Measurements from ENCODE around the gene CSTPP1. TPM values are rescaled to one million over a fixed set of nuclear protein-coding genes. Genes with fewer than 3 reads are reported as not detected.

Gene CSTPP1
- total and polyA plus RNA-seq, 2 of the 4 experiments (the other 2 are of a cell fraction), result 22.0 to 35.7 TPM

DNA sequence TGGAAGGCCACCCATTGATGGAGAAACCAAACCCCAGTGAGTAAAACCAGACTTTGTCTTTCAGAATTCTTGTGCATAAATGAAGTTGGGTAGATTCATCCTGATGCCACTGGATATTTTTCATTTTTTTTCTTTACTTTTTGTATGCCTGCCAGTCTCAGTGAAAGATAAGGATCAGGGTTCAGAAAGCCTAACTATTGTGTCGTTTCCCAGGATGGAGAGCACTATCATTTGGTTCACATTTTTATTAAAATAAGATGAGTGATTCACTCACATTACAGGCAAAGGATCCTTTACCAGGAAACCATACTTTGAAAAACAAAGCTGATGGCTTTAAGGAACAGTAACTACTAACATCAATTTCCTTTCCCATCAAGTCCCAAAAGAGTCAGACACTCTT is 188.1 kb downstream of the CSTPP1 start:
- no CpG with 5 or more reads among the region's 1 CpG for WGBS, 2 experiments (ENCODE audit: extremely low coverage in 2 of 2, insufficient read length in 1 of 2)
- no peak overlapping the region for H2BK120ac ChIP-seq (ENCODE audit: low read depth, low read length)
- no peak overlapping the region for H2AFZ ChIP-seq (replicated peaks; ENCODE audit: low read length, poor library complexity)
- H3K56ac ChIP-seq (ENCODE audit: extremely low read depth, insufficient read depth, low read length), result no peak overlapping the region
- H3K9me1 ChIP-seq (ENCODE audit: insufficient read depth, low read length), result no peaks in the 10 kb centered on the region; the same call in 1 of the 2 replicates
- H3K27ac ChIP-seq (ENCODE audit: insufficient read depth, low read length), result no peak overlapping the region
- H2BK15ac ChIP-seq (ENCODE audit: low read depth, low read length), result no peak overlapping the region
- POLR2A ChIA-PET (ENCODE audit: unreplicated experiment), result no interaction called here
- H4K8ac ChIP-seq (ENCODE audit: low read depth in 2 of 2, low read length in 2 of 2), result no peak overlapping the region
- DNase-seq, result no peak
- H3K9me3 ChIP-seq (ENCODE audit: control insufficient read depth, insufficient read depth, low read length), result no peaks in the 10 kb centered on the region
- no peaks in the 10 kb centered on the region; a peak in 1 of 4 replicates for H3K79me1 ChIP-seq (ENCODE audit: low read depth in 1 of 2, low read length in 2 of 2)
- no peaks in the 10 kb centered on the region; the same call in 1 of the 2 replicates for H4K20me1 ChIP-seq (ENCODE audit: insufficient read depth, low read length)
- TF ChIP-seq MXI1 (IDR thresholded peaks at IDR 0.05; ENCODE audit: borderline replicate concordance, low read depth, low read length) (no peak), FOS (IDR thresholded peaks at IDR 0.05; ENCODE audit: low read depth, low read length) (no peak), NFE2L2 (IDR thresholded peaks at IDR 0.05; ENCODE audit: low read depth, low read length) (no peak)
- TF ChIP-seq, protein P1, sequence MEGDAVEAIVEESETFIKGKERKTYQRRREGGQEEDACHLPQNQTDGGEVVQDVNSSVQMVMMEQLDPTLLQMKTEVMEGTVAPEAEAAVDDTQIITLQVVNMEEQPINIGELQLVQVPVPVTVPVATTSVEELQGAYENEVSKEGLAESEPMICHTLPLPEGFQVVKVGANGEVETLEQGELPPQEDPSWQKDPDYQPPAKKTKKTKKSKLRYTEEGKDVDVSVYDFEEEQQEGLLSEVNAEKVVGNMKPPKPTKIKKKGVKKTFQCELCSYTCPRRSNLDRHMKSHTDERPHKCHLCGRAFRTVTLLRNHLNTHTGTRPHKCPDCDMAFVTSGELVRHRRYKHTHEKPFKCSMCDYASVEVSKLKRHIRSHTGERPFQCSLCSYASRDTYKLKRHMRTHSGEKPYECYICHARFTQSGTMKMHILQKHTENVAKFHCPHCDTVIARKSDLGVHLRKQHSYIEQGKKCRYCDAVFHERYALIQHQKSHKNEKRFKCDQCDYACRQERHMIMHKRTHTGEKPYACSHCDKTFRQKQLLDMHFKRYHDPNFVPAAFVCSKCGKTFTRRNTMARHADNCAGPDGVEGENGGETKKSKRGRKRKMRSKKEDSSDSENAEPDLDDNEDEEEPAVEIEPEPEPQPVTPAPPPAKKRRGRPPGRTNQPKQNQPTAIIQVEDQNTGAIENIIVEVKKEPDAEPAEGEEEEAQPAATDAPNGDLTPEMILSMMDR (conservative IDR thresholded peaks at IDR 0.05; ENCODE audit: low read depth, low read length), result no peak
- no peak overlapping the region for H4K5ac ChIP-seq (ENCODE audit: low read depth, low read length)
- H3K27me3 ChIP-seq (ENCODE audit: control insufficient read depth, insufficient read depth, low read length), result no peaks in the 10 kb centered on the region
- H3K23ac ChIP-seq (ENCODE audit: low read depth, low read length), result no peak overlapping the region
- no peak overlapping the region for H3K14ac ChIP-seq (replicated peaks; ENCODE audit: low read depth, low read length)
- no peak overlapping the region for H3K18ac ChIP-seq (ENCODE audit: low read depth, low read length)
- ATAC-seq (ENCODE audit: low read depth), result no peak
- no peak overlapping the region for H3K9ac ChIP-seq (ENCODE audit: low read depth, low read length)
- no peaks in the 10 kb centered on the region for H3K4me1 ChIP-seq (ENCODE audit: control insufficient read depth, insufficient read depth, low read length)
- dilution Hi-C loops (cut with HindIII; ENCODE audit: low sequenced_read_pairs, unreplicated experiment) (no loop called here), in situ Hi-C loops (cut with MboI; ENCODE audit: low sequenced_read_pairs) (no loop called here), intact Hi-C loops (cut with micrococcal nuclease) (no loop called here)
- no peak overlapping the region for H3K4me2 ChIP-seq (ENCODE audit: low read depth, low read length)
- no peak overlapping the region for H4K91ac ChIP-seq (ENCODE audit: insufficient read depth, low read depth, low read length)
- H3K4me3 ChIP-seq (ENCODE audit: insufficient read depth, low read depth, low read length), result no peak overlapping the region
- no peak overlapping the region for H3K4ac ChIP-seq (ENCODE audit: low read depth, low read length)
- no peak overlapping the region for H2BK5ac ChIP-seq (ENCODE audit: low read depth, low read length, poor library complexity, severe bottlenecking)
- no peak overlapping the region for H2AK9ac ChIP-seq (replicated peaks; ENCODE audit: low read depth, low read length, poor library complexity)
- H2BK20ac ChIP-seq (ENCODE audit: low read depth, low read length), result no peak overlapping the region
- no peaks in the 10 kb centered on the region for H3K36me3 ChIP-seq (ENCODE audit: control insufficient read depth, insufficient read depth, low read length)
- no TSS peak for BruUV-seq (replicated peaks)
- no peak overlapping the region for H2AK5ac ChIP-seq (ENCODE audit: low read depth, low read length)
- CTCF ChIA-PET, result interaction anchor here (0.7 kb wide), 1 partner anchor 52 kb away, joined by 3 read pairs; no protein-coding TSS in a partner anchor
